IMR-90 (cell line): ENCODE measurements around the gene SLIT1. TPM values are rescaled to one million over a fixed set of nuclear protein-coding genes. Genes with fewer than 3 reads are reported as not detected.

ENCODE experiments used
- ATAC-seq: fragments of 200-7000 bp; cut with Tn5 transposase; 2 replicates; pipeline ENCODE4 v1.9.1; 2020; ENCODE audit warnings: low read depth, mild to moderate bottlenecking, moderate library complexity
- BruUV-seq: library from RNA; stranded (reverse); fragments of 400-500 nt; replicated peaks from 2 replicates; lab custom pipeline; 2021; lab: Mats Ljungman, UMichigan
- CTCF ChIA-PET: fragments of 300-600 bp; formaldehyde crosslinking; extraction: SDS; loops from one replicate; lab custom pipeline; 2021; ENCODE audit warnings: antibody characterized with exemption; lab: Yijun Ruan, JAX
- POLR2A ChIA-PET: fragments of 300-600 bp; sonication (Branson Sonifier 250); formaldehyde crosslinking; loops from one replicate; lab custom pipeline; 2022; ENCODE audit warnings: antibody characterized with exemption; ENCODE audit not compliant: unreplicated experiment; lab: Charles Lee
- DNase-seq: peaks from one replicate; pipeline ENCODE4 v3.0.0; 2013
- H2AFZ ChIP-seq: replicated peaks from 2 replicates; pipeline ENCODE3; 2013; ENCODE audit warnings: low read length, mild to moderate bottlenecking; ENCODE audit not compliant: poor library complexity
- H2AK5ac ChIP-seq: 2 replicates; pipeline ENCODE4 v1.6.1; 2013; ENCODE audit warnings: low read depth, low read length, inconsistent platforms
- H2AK9ac ChIP-seq: replicated peaks from 2 replicates; pipeline ENCODE3; 2013; ENCODE audit warnings: mild to moderate bottlenecking, low read depth, low read length, moderate library complexity; ENCODE audit not compliant: poor library complexity
- H2BK120ac ChIP-seq: 2 replicates; pipeline ENCODE4 v1.6.1; 2013; ENCODE audit warnings: low read depth, low read length, inconsistent platforms
- H2BK15ac ChIP-seq: 3 replicates; pipeline ENCODE4 v1.6.1; 2013; ENCODE audit warnings: low read depth, low read length, inconsistent platforms
- H2BK20ac ChIP-seq: 2 replicates; pipeline ENCODE4 v1.6.1; 2013; ENCODE audit warnings: low read depth, mild to moderate bottlenecking, inconsistent platforms, low read length, moderate library complexity
- H2BK5ac ChIP-seq: 2 replicates; pipeline ENCODE4 v1.6.1; 2013; ENCODE audit warnings: mild to moderate bottlenecking, low read depth, low read length, inconsistent platforms; ENCODE audit not compliant: poor library complexity, severe bottlenecking
- H3K14ac ChIP-seq: replicated peaks from 2 replicates; pipeline ENCODE4 v1.6.1; 2013; ENCODE audit warnings: low read depth, low read length, inconsistent platforms
- H3K18ac ChIP-seq: 2 replicates; pipeline ENCODE4 v1.6.1; 2013; ENCODE audit warnings: low read depth, low read length, control low read depth
- H3K23ac ChIP-seq: 2 replicates; pipeline ENCODE4 v1.6.1; 2013; ENCODE audit warnings: low read depth, low read length, inconsistent platforms
- H3K27ac ChIP-seq: 2 replicates; pipeline ENCODE4 v1.5.1; 2013; ENCODE audit warnings: mild to moderate bottlenecking, control low read depth, low read length; ENCODE audit not compliant: insufficient read depth
- H3K27me3 ChIP-seq: 2 replicates; pipeline ENCODE4 v1.6.1; 2013; ENCODE audit warnings: low read length; ENCODE audit not compliant: control insufficient read depth, insufficient read depth
- H3K36me3 ChIP-seq: 2 replicates; pipeline ENCODE4 v1.6.1; 2013; ENCODE audit warnings: low read length, mixed read lengths; ENCODE audit not compliant: control insufficient read depth, insufficient read depth
- H3K4ac ChIP-seq: 2 replicates; pipeline ENCODE4 v1.6.1; 2013; ENCODE audit warnings: low read depth, low read length, inconsistent platforms
- H3K4me1 ChIP-seq: 2 replicates; pipeline ENCODE4 v1.6.1; 2013; ENCODE audit warnings: low read length, mixed read lengths; ENCODE audit not compliant: control insufficient read depth, insufficient read depth
- H3K4me2 ChIP-seq: 2 replicates; pipeline ENCODE4 v1.6.1; 2013; ENCODE audit warnings: low read depth, mild to moderate bottlenecking, control low read depth, low read length, moderate library complexity
- H3K4me3 ChIP-seq: 2 replicates; pipeline ENCODE4 v1.5.1; 2013; ENCODE audit warnings: low read depth, mild to moderate bottlenecking, control low read depth, low read length, moderate library complexity; ENCODE audit not compliant: insufficient read depth
- H3K56ac ChIP-seq: 2 replicates; pipeline ENCODE4 v1.6.1; 2013; ENCODE audit warnings: low read length, inconsistent platforms; ENCODE audit not compliant: insufficient read depth; ENCODE audit errors: extremely low read depth
- H3K79me1 ChIP-seq, 2 experiments: 2 replicates each; pipeline ENCODE4 v1.6.1; 2013; ENCODE audit warnings: low read length in 2 of 2, inconsistent platforms in 1 of 2, low read depth in 1 of 2
- H3K9ac ChIP-seq: 2 replicates; pipeline ENCODE4 v1.6.1; 2013; ENCODE audit warnings: low read depth, low read length, control low read depth
- H3K9me1 ChIP-seq: 2 replicates; pipeline ENCODE4 v1.6.1; 2013; ENCODE audit warnings: low read length, inconsistent platforms; ENCODE audit not compliant: insufficient read depth
- H3K9me3 ChIP-seq: 2 replicates; pipeline ENCODE4 v1.6.1; 2013; ENCODE audit warnings: low read length; ENCODE audit not compliant: control insufficient read depth, insufficient read depth
- H4K20me1 ChIP-seq: 2 replicates; pipeline ENCODE4 v1.6.1; 2013; ENCODE audit warnings: low read length, inconsistent platforms; ENCODE audit not compliant: insufficient read depth
- H4K5ac ChIP-seq: 2 replicates; pipeline ENCODE4 v1.6.1; 2013; ENCODE audit warnings: mild to moderate bottlenecking, low read depth, low read length, control low read depth
- H4K8ac ChIP-seq, 2 experiments: 2 replicates each; pipeline ENCODE4 v1.6.1; 2013; ENCODE audit warnings: low read depth in 2 of 2, low read length in 2 of 2, control low read depth in 1 of 2, inconsistent platforms in 1 of 2
- H4K91ac ChIP-seq: 2 replicates; pipeline ENCODE4 v1.6.1; 2013; ENCODE audit warnings: low read depth, low read length, inconsistent platforms; ENCODE audit not compliant: insufficient read depth
- BHLHE40 ChIP-seq: fragments of 150-350 bp; IDR thresholded peaks from 2 replicates; pipeline ENCODE4 v1.6.1; 2016; ENCODE audit warnings: mild to moderate bottlenecking, low read depth, low read length
- CEBPB ChIP-seq: IDR thresholded peaks from 2 replicates; pipeline ENCODE4 v1.6.1; 2012; ENCODE audit warnings: low read depth, low read length, improper control_type of control experiment
- CHD1 ChIP-seq: IDR thresholded peaks from 2 replicates; pipeline ENCODE4 v1.6.1; 2012; ENCODE audit warnings: low read depth, low read length, improper control_type of control experiment
- CTCF ChIP-seq: conservative IDR thresholded peaks from 2 replicates; pipeline ENCODE4 v1.5.1; 2012; ENCODE audit warnings: mild to moderate bottlenecking, low read depth, low read length, improper control_type of control experiment
- FOS ChIP-seq: fragments of 150-350 bp; IDR thresholded peaks from 2 replicates; pipeline ENCODE4 v1.6.1; 2016; ENCODE audit warnings: low read depth, low read length
- MAFK ChIP-seq: IDR thresholded peaks from 2 replicates; pipeline ENCODE4 v1.6.1; 2012; ENCODE audit warnings: low read depth, low read length, improper control_type of control experiment
- MAZ ChIP-seq: IDR thresholded peaks from 2 replicates; pipeline ENCODE4 v1.6.1; 2012; ENCODE audit warnings: low read depth, mild to moderate bottlenecking, low read length, improper control_type of control experiment, moderate library complexity, borderline replicate concordance
- MXI1 ChIP-seq: IDR thresholded peaks from 2 replicates; pipeline ENCODE4 v1.6.1; 2012; ENCODE audit warnings: low read depth, mild to moderate bottlenecking, low read length, moderate library complexity, borderline replicate concordance
- NFE2L2 ChIP-seq: fragments of 150-350 bp; IDR thresholded peaks from 2 replicates; pipeline ENCODE4 v1.6.1; 2016; ENCODE audit warnings: low read depth, mild to moderate bottlenecking, low read length
- POLR2A ChIP-seq: IDR thresholded peaks from 2 replicates; pipeline ENCODE4 v1.6.1; 2012; ENCODE audit warnings: mild to moderate bottlenecking, low read depth, low read length
- RCOR1 ChIP-seq: IDR thresholded peaks from 2 replicates; pipeline ENCODE4 v1.6.1; 2012; ENCODE audit warnings: mild to moderate bottlenecking, low read length, improper control_type of control experiment; ENCODE audit not compliant: insufficient replicate concordance
- RFX5 ChIP-seq: IDR thresholded peaks from 2 replicates; pipeline ENCODE4 v1.8.0; 2012; ENCODE audit warnings: low read depth, mild to moderate bottlenecking, low read length, moderate library complexity
- WGBS, 2 experiments: methylation state at CpG; one replicate each; pipeline versions ENCODE4 v1.1.5 to v1.1.7; 2013; ENCODE audit warnings: missing lambda C conversion rate in 2 of 2; ENCODE audit not compliant: insufficient read length in 1 of 2; ENCODE audit errors: extremely low coverage in 2 of 2; 5-methylcytosine and 5-hydroxymethylcytosine counted together
- dilution Hi-C: fragments of 300-500 bp; cut with HindIII; formaldehyde crosslinking; loops from one replicate; pipeline ENCODE4 v1.14.3; 2018; ENCODE audit warnings: low sequenced_read_pairs; ENCODE audit not compliant: unreplicated experiment
- in situ Hi-C: fragments of 300-500 bp; cut with MboI; formaldehyde crosslinking; loops from 3 replicates; pipeline ENCODE4 v1.14.3; 2019; ENCODE audit warnings: low sequenced_read_pairs, inconsistent platforms, mixed read lengths
- intact Hi-C: fragments of 100-400 bp; cut with micrococcal nuclease; formaldehyde crosslinking; loops from 2 replicates; pipeline ENCODE4 v1.10.0; 2022
- polyA plus RNA-seq, 3 experiments: library from polyadenylated mRNA; depleted of rRNA; stranded (reverse); fragments of >200 nt; gene quantifications; 2 replicates each; pipeline ENCODE4 v1.2.3, GENCODE V29; 2012; ENCODE audit warnings: low replicate concordance in 1 of 3
- total RNA-seq: library from RNA; depleted of rRNA; stranded (reverse); fragments of >200 nt; gene quantifications from 2 replicates; pipeline ENCODE4 v1.2.3, GENCODE V29; 2012
- TF ChIP-seq, protein P1 (sequence below): fragments of 150-350 bp; IDR thresholded peaks from 2 replicates; pipeline ENCODE4 v1.6.1; 2016; ENCODE audit warnings: low read depth, mild to moderate bottlenecking, low read length, moderate library complexity, borderline replicate concordance
- TF ChIP-seq, protein P2 (sequence below): fragments of 150-350 bp; IDR thresholded peaks from 2 replicates; pipeline ENCODE4 v1.6.1; 2017; ENCODE audit warnings: mild to moderate bottlenecking, antibody characterized with exemption, low read length, low read depth

Gene SLIT1
- total and polyA plus RNA-seq, 2 of the 4 experiments (the other 2 are of a cell fraction), result under 0.01 TPM

GRCh38 chr10:97080051-97080776, 105.5 kb downstream of the SLIT1 start:
- CTCF ChIA-PET, result no interaction called here
- no peak overlapping the region for H4K91ac ChIP-seq

More at GRCh38 chr10:97080051-97080776, 105.5 kb downstream of the SLIT1 start:
- no peaks in the 10 kb centered on the region for H3K9me3 ChIP-seq
- no peaks in the 10 kb centered on the region for H3K36me3 ChIP-seq
- in situ Hi-C loops (no loop called here), intact Hi-C loops (no loop called here), dilution Hi-C loops (no loop called here)
- BruUV-seq, result no TSS peak
- H3K79me1 ChIP-seq, result no peaks in the 10 kb centered on the region
- POLR2A ChIA-PET, result no interaction called here
- H3K27ac ChIP-seq, result no peak overlapping the region
- WGBS, 2 experiments, result no CpG with 5 or more reads among the region's 7 CpGs
- H3K9ac ChIP-seq, result no peak overlapping the region
- H2AK9ac ChIP-seq, result no peak overlapping the region
- no peak overlapping the region for H4K8ac ChIP-seq
- no peaks in the 10 kb centered on the region for H3K9me1 ChIP-seq
- H2BK20ac ChIP-seq, result no peak overlapping the region
- H3K4me2 ChIP-seq, result no peak overlapping the region
- H3K4ac ChIP-seq, result no peak overlapping the region
- peaks cover 49% of the 10 kb centered on the region for H3K27me3 ChIP-seq
- no peak overlapping the region for H3K56ac ChIP-seq
- no peak overlapping the region for H3K14ac ChIP-seq
- TF ChIP-seq CHD1 (no peak), CTCF (no peak), POLR2A (no peak), RCOR1 (no peak), MXI1 (no peak), BHLHE40 (no peak), NFE2L2 (no peak), MAFK (no peak), RFX5 (no peak), FOS (no peak), CEBPB (no peak), MAZ (no peak)
- TF ChIP-seq, protein P1, sequence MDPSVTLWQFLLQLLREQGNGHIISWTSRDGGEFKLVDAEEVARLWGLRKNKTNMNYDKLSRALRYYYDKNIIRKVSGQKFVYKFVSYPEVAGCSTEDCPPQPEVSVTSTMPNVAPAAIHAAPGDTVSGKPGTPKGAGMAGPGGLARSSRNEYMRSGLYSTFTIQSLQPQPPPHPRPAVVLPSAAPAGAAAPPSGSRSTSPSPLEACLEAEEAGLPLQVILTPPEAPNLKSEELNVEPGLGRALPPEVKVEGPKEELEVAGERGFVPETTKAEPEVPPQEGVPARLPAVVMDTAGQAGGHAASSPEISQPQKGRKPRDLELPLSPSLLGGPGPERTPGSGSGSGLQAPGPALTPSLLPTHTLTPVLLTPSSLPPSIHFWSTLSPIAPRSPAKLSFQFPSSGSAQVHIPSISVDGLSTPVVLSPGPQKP, result no peak
- TF ChIP-seq, protein P2, sequence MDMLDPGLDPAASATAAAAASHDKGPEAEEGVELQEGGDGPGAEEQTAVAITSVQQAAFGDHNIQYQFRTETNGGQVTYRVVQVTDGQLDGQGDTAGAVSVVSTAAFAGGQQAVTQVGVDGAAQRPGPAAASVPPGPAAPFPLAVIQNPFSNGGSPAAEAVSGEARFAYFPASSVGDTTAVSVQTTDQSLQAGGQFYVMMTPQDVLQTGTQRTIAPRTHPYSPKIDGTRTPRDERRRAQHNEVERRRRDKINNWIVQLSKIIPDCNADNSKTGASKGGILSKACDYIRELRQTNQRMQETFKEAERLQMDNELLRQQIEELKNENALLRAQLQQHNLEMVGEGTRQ, result no peak
- H3K18ac ChIP-seq, result no peak overlapping the region
- H2BK120ac ChIP-seq, result no peak overlapping the region
- H3K4me1 ChIP-seq, result no peaks in the 10 kb centered on the region
- H2BK15ac ChIP-seq, result no peak overlapping the region
- H3K4me3 ChIP-seq, result no peak overlapping the region
- no peak overlapping the region for H4K5ac ChIP-seq
- no peak overlapping the region for H2AK5ac ChIP-seq
- H2AFZ ChIP-seq, result no peak overlapping the region
- ATAC-seq, result no peak
- DNase-seq, result no peak
- H2BK5ac ChIP-seq, result no peak overlapping the region
- H4K20me1 ChIP-seq, result no peaks in the 10 kb centered on the region; the same call in 1 of the 2 replicates
- no peak overlapping the region for H3K23ac ChIP-seq
